Activated effector memory CD4-positive, alpha-beta T cell treated with anti-CD3 and anti-CD28 coated beads, Interleukin-2, amount 50 U/mL, for 16 hours (primary cell): ENCODE results near the gene GPR158.
"Not testable (repeated sequence)": the region's sequence is repeated elsewhere in the genome, so short reads cannot be mapped to it uniquely, and the experiment has no call there.

ENCODE experiments used
- DNase-seq: peaks from one replicate; pipeline ENCODE4 v3.0.0-alpha.2; 2020

Gene GPR158

GRCh38 chr10:25174461-25175230 is at the start of gene GPR158:
TSS of gene GPR158 (plus strand) at chr10:25175001. CDS start at chr10:25175421, 420 bp downstream.
- DNase-seq: peak; percentile 78

GRCh38 chr10:25125201-25125611 is 49.6 kb upstream of the GPR158 start:
- DNase-seq: no peak

- DNase-seq: no peak
Measured at GRCh38 chr10:25129592-25129991, 45.2 kb upstream of the GPR158 start.

- no peak for DNase-seq
Measured at GRCh38 chr10:25130906-25131305, 43.9 kb upstream of the GPR158 start.

- DNase-seq: no peak
Measured at GRCh38 chr10:25142116-25142864, 32.5 kb upstream of the GPR158 start.

- DNase-seq: no peak
Measured at GRCh38 chr10:25157650-25158049, 17.2 kb upstream of the GPR158 start.

GRCh38 chr10:25159591-25159990 is 15.2 kb upstream of the GPR158 start:
- no peak for DNase-seq

- DNase-seq: no peak
Measured at GRCh38 chr10:25162391-25162790, 12.4 kb upstream of the GPR158 start.

GRCh38 chr10:25163464-25163863 is 11.3 kb upstream of the GPR158 start:
- not testable (repeated sequence) for DNase-seq

- DNase-seq: no peak
Measured at GRCh38 chr10:25169740-25170139, 5.1 kb upstream of the GPR158 start.

GRCh38 chr10:25170627-25171026 is 4.2 kb upstream of the GPR158 start:
- DNase-seq: no peak

- no peak for DNase-seq
Measured at GRCh38 chr10:25175527-25176420, 973 bp downstream of the GPR158 start.

GRCh38 chr10:25176421-25176968 is 1.7 kb downstream of the GPR158 start:
- no peak for DNase-seq

GRCh38 chr10:25177093-25177753 is 2.4 kb downstream of the GPR158 start:
- DNase-seq: no peak

- DNase-seq: no peak
Measured at GRCh38 chr10:25177754-25178135, 2.9 kb downstream of the GPR158 start.

GRCh38 chr10:25178411-25178810 is 3.6 kb downstream of the GPR158 start:
- no peak for DNase-seq

- DNase-seq: no peak
Measured at GRCh38 chr10:25180801-25181200, 6.0 kb downstream of the GPR158 start.

- DNase-seq: no peak
Measured at GRCh38 chr10:25182636-25183035, 7.8 kb downstream of the GPR158 start.

- DNase-seq: no peak
Measured at GRCh38 chr10:25191162-25191895, 16.5 kb downstream of the GPR158 start.

- no peak for DNase-seq
Measured at GRCh38 chr10:25198151-25198550, 23.4 kb downstream of the GPR158 start.

GRCh38 chr10:25206693-25207414 is 32.1 kb downstream of the GPR158 start:
- no peak for DNase-seq
